K562 (cell line): ENCODE data around the gene TIMM10. TPM values are rescaled to one million over a fixed set of nuclear protein-coding genes. Genes with fewer than 3 reads are reported as not detected.

Experiments
- MBD2 ChIP-seq: sonication (generic); IDR thresholded peaks from 2 replicates; pipeline ENCODE4 v1.6.1; 2016; ENCODE audit warnings: low read depth, borderline replicate concordance
- PCBP1 ChIP-seq: fragments of 200-400 bp; formaldehyde crosslinking; IDR thresholded peaks from 2 replicates; pipeline ENCODE4 v1.6.1; 2018; ENCODE audit warnings: mild to moderate bottlenecking, low read depth, low read length; ENCODE audit not compliant: poor library complexity, severe bottlenecking
- RUNX1 ChIP-seq: sonication (generic); IDR thresholded peaks from 2 replicates; pipeline ENCODE4 v1.6.1; 2016; ENCODE audit warnings: antibody characterized with exemption, low read depth
- SIN3A ChIP-seq, 2 experiments: fragments of 150-350 bp in 1 of 2; IDR thresholded peaks; 2 replicates each; pipeline ENCODE4 v1.6.1; 2011 to 2016; ENCODE audit warnings: borderline replicate concordance in 2 of 2, low read depth in 2 of 2, low read length in 2 of 2, mild to moderate bottlenecking in 2 of 2, moderate library complexity in 2 of 2; ENCODE audit not compliant: control insufficient read depth in 1 of 2
- TAL1 ChIP-seq: fragments of 450-650 bp; IDR thresholded peaks from 2 replicates; pipeline ENCODE4 v1.6.1; 2016; ENCODE audit warnings: mild to moderate bottlenecking
- TCF3 ChIP-seq: sonication (generic); formaldehyde crosslinking; IDR thresholded peaks from 2 replicates; pipeline ENCODE4 v1.4.0; 2020; ENCODE audit warnings: mild to moderate bottlenecking, missing genetic modification reagents
- polyA plus RNA-seq, 8 experiments: library from polyadenylated mRNA; depleted of rRNA in 4 of 8; stranded (reverse) in 5 of 8; unstranded in 3 of 8; fragments of >200 nt; fragmentation: Nextera tagmentation in 2 of 8; fragmentation: Illumina TruSeq in 1 of 8; extraction: Ambion mirVana in 2 of 8; extraction: Trizol in 1 of 8; gene quantifications; 2 replicates each; pipeline versions ENCODE4 v1.2.1 to v1.2.3, GENCODE V29; 2011 to 2014; ENCODE audit warnings: inconsistent platforms in 1 of 8, missing spikeins in 1 of 8
- total RNA-seq, 7 experiments: library from RNA; depleted of rRNA in 6 of 7; stranded (reverse); fragments of >200 nt in 6 of 7; fragmentation: Illumina TruSeq in 2 of 7; extraction: Trizol in 2 of 7; gene quantifications; 2 replicates each; pipeline versions ENCODE4 v1.2.1 to v1.2.3, GENCODE V29; 2011 to 2021; ENCODE audit warnings: low replicate concordance in 1 of 7
- TF ChIP-seq, protein P1 (sequence below), 2 experiments: fragments of 450-650 bp in 1 of 2; sonication (generic) in 1 of 2; formaldehyde crosslinking; conservative IDR thresholded peaks; 2 replicates each; pipeline versions ENCODE4 v1.4.0 to v1.8.1; 2020 to 2022; ENCODE audit warnings: mild to moderate bottlenecking in 1 of 2, missing genetic modification reagents in 1 of 2
- TF ChIP-seq, protein P2 (sequence below): fragments of 250-450 bp; sonication (Bioruptor Pico); IDR thresholded peaks from 2 replicates; pipeline ENCODE4 v1.4.0; 2020
- TF ChIP-seq, protein P3 (sequence below): fragments of 450-650 bp; formaldehyde crosslinking; IDR thresholded peaks from 2 replicates; pipeline ENCODE4 v1.4.0; 2022; ENCODE audit warnings: missing genetic modification characterization
- TF ChIP-seq, protein P4 (sequence below): fragments of 450-650 bp; IDR thresholded peaks from 2 replicates; pipeline ENCODE4 v1.6.1; 2017; ENCODE audit warnings: antibody characterized with exemption
- TF ChIP-seq, protein P5 (sequence below), 2 experiments: fragments of 450-650 bp; IDR thresholded peaks; 2 replicates each; pipeline ENCODE4 v1.6.1; 2018; ENCODE audit warnings: mild to moderate bottlenecking in 2 of 2, low read depth in 1 of 2; ENCODE audit not compliant: partially characterized antibody in 2 of 2

TIMM10 gene
- total and polyA plus RNA-seq, 9 of the 15 experiments (the other 6 are each of a cell fraction or from before 2014, with no cell fraction given), result 109 to 553 (median 172) TPM

DNA sequence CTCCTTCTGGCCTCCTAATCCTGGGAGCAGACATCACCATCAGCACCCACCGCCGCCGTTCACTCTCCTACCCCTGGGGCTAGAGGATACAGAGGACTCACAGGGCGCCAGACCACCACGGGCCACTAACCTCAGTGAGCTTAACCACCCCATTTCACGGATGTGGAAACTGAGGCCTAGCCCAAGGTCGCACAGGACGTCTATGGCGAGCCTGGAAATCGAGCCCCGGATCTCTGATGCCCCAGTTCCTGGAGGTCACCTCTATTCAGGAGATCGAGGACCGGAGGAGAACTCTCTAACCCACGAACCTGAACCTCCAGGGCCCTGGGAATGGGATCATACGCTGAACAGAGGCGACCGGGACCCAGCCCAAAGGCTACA lies 349 bp downstream of the TIMM10 start (continued):
- TF ChIP-seq, protein P1, sequence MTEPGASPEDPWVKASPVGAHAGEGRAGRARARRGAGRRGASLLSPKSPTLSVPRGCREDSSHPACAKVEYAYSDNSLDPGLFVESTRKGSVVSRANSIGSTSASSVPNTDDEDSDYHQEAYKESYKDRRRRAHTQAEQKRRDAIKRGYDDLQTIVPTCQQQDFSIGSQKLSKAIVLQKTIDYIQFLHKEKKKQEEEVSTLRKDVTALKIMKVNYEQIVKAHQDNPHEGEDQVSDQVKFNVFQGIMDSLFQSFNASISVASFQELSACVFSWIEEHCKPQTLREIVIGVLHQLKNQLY (CRISPR knock-in tag; conservative IDR thresholded peaks at IDR 0.05), result no peak
- no peak for TF ChIP-seq PCBP1
- TF ChIP-seq, protein P2, sequence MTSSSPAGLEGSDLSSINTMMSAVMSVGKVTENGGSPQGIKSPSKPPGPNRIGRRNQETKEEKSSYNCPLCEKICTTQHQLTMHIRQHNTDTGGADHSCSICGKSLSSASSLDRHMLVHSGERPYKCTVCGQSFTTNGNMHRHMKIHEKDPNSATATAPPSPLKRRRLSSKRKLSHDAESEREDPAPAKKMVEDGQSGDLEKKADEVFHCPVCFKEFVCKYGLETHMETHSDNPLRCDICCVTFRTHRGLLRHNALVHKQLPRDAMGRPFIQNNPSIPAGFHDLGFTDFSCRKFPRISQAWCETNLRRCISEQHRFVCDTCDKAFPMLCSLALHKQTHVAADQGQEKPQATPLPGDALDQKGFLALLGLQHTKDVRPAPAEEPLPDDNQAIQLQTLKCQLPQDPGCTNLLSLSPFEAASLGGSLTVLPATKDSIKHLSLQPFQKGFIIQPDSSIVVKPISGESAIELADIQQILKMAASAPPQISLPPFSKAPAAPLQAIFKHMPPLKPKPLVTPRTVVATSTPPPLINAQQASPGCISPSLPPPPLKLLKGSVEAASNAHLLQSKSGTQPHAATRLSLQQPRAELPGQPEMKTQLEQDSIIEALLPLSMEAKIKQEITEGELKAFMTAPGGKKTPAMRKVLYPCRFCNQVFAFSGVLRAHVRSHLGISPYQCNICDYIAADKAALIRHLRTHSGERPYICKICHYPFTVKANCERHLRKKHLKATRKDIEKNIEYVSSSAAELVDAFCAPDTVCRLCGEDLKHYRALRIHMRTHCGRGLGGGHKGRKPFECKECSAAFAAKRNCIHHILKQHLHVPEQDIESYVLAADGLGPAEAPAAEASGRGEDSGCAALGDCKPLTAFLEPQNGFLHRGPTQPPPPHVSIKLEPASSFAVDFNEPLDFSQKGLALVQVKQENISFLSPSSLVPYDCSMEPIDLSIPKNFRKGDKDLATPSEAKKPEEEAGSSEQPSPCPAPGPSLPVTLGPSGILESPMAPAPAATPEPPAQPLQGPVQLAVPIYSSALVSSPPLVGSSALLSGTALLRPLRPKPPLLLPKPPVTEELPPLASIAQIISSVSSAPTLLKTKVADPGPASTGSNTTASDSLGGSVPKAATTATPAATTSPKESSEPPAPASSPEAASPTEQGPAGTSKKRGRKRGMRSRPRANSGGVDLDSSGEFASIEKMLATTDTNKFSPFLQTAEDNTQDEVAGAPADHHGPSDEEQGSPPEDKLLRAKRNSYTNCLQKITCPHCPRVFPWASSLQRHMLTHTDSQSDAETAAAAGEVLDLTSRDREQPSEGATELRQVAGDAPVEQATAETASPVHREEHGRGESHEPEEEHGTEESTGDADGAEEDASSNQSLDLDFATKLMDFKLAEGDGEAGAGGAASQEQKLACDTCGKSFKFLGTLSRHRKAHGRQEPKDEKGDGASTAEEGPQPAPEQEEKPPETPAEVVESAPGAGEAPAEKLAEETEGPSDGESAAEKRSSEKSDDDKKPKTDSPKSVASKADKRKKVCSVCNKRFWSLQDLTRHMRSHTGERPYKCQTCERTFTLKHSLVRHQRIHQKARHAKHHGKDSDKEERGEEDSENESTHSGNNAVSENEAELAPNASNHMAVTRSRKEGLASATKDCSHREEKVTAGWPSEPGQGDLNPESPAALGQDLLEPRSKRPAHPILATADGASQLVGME (CRISPR knock-in tag), result no peak
- TF ChIP-seq, protein P3, sequence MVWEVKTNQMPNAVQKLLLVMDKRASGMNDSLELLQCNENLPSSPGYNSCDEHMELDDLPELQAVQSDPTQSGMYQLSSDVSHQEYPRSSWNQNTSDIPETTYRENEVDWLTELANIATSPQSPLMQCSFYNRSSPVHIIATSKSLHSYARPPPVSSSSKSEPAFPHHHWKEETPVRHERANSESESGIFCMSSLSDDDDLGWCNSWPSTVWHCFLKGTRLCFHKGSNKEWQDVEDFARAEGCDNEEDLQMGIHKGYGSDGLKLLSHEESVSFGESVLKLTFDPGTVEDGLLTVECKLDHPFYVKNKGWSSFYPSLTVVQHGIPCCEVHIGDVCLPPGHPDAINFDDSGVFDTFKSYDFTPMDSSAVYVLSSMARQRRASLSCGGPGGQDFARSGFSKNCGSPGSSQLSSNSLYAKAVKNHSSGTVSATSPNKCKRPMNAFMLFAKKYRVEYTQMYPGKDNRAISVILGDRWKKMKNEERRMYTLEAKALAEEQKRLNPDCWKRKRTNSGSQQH (CRISPR knock-in tag), result no peak
- no peak for TF ChIP-seq RUNX1
- TF ChIP-seq SIN3A (IDR thresholded peaks at IDR 0.05; ENCODE audit: borderline replicate concordance in 2 of 2, control insufficient read depth in 1 of 2, low read depth in 2 of 2, low read length in 2 of 2), result 0 out of 4 replicates have a peak, but pooled peaks of 1 of the 2 experiments have one; percentile 7
- no peak for TF ChIP-seq TCF3 (CRISPR knock-in tag)
- no peak for TF ChIP-seq MBD2
- peak; percentile 3; the same call in 1 of the 2 replicates for TF ChIP-seq TAL1
- TF ChIP-seq, protein P4, sequence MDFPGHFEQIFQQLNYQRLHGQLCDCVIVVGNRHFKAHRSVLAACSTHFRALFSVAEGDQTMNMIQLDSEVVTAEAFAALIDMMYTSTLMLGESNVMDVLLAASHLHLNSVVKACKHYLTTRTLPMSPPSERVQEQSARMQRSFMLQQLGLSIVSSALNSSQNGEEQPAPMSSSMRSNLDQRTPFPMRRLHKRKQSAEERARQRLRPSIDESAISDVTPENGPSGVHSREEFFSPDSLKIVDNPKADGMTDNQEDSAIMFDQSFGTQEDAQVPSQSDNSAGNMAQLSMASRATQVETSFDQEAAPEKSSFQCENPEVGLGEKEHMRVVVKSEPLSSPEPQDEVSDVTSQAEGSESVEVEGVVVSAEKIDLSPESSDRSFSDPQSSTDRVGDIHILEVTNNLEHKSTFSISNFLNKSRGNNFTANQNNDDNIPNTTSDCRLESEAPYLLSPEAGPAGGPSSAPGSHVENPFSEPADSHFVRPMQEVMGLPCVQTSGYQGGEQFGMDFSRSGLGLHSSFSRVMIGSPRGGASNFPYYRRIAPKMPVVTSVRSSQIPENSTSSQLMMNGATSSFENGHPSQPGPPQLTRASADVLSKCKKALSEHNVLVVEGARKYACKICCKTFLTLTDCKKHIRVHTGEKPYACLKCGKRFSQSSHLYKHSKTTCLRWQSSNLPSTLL, result no peak
- TF ChIP-seq, protein P5, sequence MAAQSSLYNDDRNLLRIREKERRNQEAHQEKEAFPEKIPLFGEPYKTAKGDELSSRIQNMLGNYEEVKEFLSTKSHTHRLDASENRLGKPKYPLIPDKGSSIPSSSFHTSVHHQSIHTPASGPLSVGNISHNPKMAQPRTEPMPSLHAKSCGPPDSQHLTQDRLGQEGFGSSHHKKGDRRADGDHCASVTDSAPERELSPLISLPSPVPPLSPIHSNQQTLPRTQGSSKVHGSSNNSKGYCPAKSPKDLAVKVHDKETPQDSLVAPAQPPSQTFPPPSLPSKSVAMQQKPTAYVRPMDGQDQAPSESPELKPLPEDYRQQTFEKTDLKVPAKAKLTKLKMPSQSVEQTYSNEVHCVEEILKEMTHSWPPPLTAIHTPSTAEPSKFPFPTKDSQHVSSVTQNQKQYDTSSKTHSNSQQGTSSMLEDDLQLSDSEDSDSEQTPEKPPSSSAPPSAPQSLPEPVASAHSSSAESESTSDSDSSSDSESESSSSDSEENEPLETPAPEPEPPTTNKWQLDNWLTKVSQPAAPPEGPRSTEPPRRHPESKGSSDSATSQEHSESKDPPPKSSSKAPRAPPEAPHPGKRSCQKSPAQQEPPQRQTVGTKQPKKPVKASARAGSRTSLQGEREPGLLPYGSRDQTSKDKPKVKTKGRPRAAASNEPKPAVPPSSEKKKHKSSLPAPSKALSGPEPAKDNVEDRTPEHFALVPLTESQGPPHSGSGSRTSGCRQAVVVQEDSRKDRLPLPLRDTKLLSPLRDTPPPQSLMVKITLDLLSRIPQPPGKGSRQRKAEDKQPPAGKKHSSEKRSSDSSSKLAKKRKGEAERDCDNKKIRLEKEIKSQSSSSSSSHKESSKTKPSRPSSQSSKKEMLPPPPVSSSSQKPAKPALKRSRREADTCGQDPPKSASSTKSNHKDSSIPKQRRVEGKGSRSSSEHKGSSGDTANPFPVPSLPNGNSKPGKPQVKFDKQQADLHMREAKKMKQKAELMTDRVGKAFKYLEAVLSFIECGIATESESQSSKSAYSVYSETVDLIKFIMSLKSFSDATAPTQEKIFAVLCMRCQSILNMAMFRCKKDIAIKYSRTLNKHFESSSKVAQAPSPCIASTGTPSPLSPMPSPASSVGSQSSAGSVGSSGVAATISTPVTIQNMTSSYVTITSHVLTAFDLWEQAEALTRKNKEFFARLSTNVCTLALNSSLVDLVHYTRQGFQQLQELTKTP (IDR thresholded peaks at IDR 0.05; ENCODE audit: low read depth in 1 of 2, partially characterized antibody in 2 of 2), result no peak
